Measurements from ENCODE around the gene EEF1G. TPM values are rescaled to one million over a fixed set of nuclear protein-coding genes. Genes with fewer than 3 reads are reported as not detected.
A peak's percentile ranks its signal among the peaks of the same experiment; 100 is the strongest.
"Not testable (repeated sequence)": the region's sequence is repeated elsewhere in the genome, so short reads cannot be mapped to it uniquely, and the experiment has no call there.

EEF1G gene
- polyA plus RNA-seq, 4 donors, result 1,909 to 2,321 (median 2,191) TPM

DNA sequence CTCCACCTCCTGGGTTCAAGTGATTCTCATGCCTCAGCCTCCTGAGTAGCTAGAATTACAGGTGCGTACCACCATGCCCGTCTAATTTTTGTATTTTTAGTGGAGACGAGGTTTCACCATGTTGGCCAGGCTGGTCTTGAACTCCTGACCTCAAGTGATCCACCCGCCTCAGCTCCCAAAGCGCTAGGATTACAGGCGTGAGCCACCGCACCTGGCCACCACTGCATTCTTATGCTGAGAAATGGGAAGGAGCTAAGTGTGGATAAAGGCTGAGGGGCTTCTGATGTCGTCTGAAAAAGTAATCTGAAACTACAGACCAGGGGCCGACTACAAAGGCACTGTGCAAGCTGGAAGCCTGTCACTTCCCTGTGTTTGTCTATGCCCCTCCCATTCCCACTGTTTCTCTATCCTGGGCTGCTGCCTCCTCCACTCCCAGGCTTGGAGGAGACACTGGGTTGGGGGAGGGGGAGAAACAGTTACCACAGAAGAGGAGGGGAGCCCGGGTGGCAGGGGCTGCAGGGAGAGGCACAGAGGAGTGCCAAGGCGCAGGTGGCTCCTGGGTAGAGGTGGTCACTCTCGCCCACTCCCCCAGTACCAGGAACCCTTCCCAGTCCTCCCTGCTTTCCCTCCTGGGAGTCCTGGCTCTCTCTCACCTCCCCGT, 30.9 kb upstream of the EEF1G start:
- no peak for DNase-seq (ENCODE audit: low read depth in 4 of 4, low spot score in 3 of 4)

DNA sequence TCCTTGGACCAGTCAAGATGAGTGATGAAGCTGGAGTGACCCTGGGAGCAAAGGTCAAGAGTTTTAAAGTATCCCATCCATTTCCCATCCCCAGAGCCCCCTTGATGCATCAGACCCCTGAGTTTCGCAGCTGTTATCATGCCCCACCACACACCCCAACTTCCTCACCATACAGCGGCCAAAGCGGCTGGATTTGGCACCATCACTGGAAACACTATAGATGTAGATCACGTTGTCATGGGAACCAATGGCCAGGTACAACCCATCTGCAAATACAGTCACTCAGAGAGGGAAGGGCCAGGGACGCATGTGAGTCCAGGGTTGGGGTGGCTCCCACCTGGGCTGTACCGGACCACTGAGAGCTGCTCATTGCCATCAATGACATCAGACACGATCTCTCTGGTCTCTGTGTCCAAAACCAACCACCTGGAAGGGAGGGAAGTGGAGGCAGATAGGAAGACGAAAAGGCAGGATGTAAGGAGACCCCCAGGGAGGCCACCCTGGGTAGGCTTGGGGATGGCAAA, 30.1 kb upstream of the EEF1G start:
- DNase-seq (ENCODE audit: low read depth in 4 of 4, low spot score in 3 of 4), result no peak

DNA sequence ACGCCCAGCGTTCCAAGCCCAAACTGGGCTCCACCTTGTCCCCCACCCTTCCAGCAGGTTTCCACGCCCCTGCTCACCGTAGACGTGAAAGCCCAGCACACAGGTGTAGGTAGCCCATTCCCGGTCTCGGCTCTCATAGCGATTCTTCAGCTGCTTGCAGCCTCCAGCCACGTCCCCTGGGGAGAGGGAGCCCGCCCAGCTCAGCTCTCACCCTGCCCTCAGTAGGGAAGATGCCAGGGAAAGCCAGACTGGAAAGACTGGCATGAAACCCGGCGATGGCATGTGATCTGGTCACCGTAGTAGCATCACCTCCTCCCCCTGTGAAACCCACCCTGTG, 29.3 kb upstream of the EEF1G start:
- DNase-seq (ENCODE audit: low read depth in 4 of 4, low spot score in 3 of 4), result no peak

DNA sequence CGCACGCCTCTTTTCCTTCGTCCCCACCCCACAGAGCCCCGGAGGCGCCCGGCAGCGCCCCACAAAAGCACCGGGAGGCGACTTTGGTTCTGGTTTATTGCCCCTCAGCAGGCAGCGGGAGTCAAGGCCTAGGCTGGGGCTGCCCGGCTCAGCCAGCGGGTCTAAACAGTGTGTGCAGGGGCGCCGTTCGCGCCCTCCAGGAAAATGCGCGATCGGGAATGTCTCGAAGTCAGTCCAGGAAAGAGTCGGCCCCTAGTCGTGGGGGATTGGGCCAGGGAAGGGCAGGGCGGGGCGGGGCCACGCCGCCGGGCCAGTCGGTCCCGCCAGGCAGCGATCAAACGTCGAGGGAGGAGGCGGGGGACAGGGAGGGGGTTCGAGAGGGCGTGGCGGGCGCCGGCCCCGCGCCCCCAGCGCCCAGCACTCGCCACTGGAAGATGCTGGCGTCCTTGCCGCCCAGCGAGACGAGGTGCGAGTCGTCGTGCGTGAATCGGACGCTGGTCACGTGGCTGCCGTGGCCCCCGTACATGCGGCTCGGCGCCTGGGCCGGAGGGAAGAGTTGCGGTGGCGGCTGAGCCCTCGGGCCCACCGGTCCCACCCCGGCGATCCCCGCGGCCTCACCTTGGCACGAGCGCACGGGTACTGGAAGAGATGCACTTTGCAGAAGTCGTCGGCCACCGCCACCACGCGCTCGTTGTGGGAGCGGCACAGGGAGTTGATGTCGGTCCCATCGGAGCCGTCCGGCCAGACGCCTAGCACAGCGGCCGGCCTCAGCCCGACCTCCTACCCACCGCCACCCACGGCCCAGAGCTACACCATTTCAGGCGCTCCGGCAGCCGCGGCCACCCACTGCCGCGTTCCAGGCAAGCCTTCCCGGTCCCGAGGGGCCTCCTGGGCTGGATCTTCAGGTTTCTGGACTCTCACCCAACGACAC, 28.7 kb upstream of the EEF1G start:
- no peak for DNase-seq (ENCODE audit: low read depth in 4 of 4, low spot score in 3 of 4)

DNA sequence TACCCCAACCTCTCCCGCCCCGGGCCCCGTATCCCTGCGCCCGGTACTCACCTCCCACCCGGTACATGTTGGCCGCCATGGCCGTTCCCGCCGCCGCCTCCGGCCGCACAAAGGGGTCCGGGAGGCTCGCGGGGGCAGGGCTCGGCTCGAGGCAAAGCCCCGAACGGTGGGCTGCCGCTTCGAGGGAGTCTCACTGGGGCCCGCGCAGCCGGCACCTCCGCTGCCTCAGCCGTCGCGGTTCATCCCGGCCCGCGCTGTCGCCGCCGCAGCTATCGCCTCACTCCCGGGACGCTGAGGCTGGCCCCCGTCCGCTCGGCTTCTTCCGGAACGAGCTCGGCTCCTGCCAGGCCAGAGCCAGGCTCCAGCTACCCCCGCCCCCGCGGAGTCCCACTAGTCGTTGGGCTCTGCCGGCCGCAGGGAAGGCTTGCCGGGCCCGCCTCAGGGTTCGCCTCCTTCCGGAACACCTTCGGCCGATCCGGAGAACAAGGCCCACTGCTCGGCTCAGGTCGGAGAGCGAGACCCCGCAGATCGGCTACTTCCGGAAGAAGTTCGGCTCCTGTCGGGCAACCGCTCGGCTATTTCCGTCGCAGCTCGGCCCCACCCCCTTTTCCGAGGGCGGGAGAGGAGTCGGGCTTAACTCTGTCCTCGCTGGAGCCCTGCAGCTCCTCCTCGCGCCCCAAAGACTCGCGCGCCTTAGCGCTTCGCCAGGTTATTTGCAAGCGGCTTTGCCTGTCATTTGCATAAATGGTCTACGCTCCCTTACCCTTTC, 27.9 kb upstream of the EEF1G start, which contains the start of gene MTA2:
Gene MTA2 (minus strand): TSS at position 494 of the 769 bp plus-strand sequence. CDS start 415 bp downstream, at position 79.
- peak; percentile 93 to 97 (median 95) for DNase-seq (ENCODE audit: low read depth in 4 of 4, low spot score in 3 of 4)

DNA sequence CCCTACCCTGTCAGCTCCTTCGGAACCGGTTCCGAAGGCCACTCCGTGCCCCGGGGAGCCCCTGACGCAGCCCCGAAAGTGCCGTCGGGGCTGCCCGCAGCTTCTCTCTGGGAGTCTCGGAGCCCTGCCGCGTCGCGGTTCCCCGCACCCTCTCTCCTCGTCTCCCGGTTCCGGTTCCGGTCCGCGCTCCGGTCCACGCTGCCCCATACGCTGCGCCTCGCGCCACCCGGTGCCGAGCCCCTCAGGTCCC, 27.4 kb upstream of the EEF1G start:
- no peak for DNase-seq (ENCODE audit: low read depth in 4 of 4, low spot score in 3 of 4)

DNA sequence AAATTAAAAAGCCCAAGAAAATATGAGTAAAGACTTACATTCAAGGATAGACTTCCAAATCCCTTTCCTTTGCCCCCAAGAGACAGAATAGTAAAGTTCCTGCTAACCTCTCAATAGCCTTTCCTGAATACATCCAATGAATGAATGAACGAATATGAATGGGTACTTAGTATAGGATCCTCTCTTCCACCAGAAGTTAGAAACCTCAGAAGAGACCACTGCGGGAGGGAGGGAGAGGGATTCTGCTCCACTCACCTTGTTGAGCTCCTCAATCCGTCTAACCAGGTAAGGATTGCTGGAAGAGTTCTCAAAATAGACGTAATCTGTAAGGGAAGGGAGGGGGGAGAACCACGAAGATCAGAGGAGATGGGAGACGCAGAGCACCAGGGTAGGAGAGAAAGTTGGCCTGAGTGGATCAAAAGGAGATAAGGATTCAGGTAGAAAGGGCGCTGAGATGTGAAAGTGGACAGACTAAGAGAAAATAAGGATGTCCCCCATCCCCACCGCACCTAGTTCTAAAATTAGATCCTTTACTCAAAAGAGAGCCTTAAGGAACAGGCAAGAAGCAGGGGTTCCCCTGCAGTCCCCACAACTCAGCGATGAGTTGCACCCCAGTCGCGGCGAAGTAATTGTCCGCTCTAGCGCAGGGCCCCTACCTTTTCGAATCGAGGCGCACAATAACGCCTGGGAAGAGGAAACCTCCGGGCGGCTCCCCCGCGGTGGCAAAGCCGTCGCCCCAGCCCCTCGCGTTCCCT, 26.9 kb upstream of the EEF1G start:
- no peak for DNase-seq (ENCODE audit: low read depth in 4 of 4, low spot score in 3 of 4)

DNA sequence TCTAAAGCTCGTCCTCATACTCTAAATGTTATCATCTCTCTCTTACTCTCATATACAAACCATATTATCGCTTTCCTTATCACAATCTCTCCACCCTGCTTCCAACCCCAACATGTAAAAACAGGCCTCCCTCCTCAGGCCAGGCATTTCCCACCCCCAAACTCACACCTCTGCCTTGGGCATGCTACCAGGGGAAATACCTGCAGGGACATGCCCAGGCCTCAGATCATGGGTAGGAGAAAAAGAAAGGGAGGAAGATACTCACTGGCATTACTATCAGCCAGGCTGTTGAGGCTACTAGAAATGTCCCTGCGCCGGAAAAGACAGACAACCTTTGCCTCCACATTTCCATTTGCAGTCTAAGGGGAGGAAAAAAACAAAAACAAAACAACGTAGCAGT, 26.2 kb upstream of the EEF1G start:
- DNase-seq (ENCODE audit: low read depth in 4 of 4, low spot score in 3 of 4), result no peak

DNA sequence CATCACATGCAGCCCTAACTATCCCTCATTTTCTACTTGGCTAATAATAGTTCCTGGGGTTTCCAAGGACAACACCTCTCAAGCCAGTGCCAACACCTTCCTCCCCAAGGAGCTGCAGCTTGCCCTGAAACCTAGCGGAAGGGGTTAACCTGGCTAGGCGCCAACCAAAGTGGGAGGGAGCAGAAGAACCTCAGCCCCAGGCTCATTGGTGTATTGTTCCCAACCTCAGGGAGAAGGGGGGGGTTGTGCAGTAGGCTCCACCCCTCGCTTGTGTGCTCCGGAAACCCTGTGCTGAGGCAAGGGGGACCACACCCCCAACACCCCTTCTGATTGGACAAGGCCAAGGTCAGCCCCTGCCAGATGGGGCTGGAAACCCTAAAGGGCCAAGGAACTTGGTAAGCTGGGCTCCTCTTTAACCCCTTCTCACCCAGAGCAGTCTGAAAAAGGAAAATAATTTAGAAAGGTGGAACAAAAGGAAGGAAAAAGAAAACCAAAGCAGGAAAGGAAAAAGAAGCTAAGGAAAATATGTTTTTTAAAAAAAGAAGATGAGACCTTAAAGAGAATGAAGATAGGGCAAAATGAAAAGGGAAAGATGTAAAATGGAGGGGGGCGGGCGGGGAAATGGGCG, 25.5 kb upstream of the EEF1G start:
- peak; percentile 81 to 92 (median 86) for DNase-seq (ENCODE audit: low read depth in 4 of 4, low spot score in 3 of 4)

DNA sequence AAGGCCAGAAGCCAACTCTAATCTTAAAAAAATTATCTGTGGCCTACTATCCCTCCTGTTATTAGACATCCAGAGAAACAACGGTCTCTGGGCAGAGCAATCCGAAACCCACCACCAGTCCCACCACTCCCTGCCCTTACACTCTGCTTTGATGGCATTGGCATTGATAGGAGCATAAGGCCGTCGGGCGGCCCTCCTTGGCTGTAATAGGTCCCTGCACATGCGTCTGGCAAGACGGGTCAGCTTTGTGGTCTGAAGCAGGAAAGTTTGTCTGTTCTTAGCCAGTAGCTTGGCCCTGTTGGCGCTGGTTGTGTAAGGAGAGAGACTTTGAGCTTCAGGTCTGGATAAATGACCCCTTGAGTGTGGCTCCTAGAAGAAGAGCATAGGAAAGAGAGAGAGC, 21.4 kb upstream of the EEF1G start:
- no peak for DNase-seq (ENCODE audit: low read depth in 4 of 4, low spot score in 3 of 4)

DNA sequence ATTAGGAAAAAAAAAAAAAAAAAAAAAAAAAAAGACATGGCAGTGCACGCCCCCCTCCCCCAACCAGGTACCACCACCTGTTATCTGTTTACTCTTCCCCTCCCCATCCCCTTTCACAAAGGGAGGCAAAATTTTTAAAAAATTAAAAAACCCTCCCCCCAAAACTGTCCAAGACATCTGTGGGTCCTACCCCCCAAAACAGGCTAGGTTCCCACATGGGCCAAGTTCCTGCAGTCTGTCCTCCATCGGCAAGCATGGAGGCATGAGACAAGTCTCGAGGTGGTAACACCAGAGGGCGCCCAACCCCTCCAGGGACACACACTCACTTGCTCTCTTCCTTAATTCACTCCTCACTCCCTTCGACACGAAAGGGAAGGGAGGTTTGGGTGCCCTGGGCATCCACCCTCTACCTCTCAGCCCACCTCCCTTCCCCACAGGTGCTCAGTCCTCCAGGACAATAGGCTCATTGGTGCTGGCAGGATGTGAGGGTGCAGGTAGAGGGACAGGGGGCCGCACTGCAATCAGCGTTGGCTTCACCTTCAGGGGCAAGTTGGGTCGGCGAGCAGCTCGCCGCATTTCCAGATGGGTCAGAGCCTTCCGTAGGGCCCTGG, 19.8 kb upstream of the EEF1G start:
- no peak for DNase-seq (ENCODE audit: low read depth in 4 of 4, low spot score in 3 of 4)

DNA sequence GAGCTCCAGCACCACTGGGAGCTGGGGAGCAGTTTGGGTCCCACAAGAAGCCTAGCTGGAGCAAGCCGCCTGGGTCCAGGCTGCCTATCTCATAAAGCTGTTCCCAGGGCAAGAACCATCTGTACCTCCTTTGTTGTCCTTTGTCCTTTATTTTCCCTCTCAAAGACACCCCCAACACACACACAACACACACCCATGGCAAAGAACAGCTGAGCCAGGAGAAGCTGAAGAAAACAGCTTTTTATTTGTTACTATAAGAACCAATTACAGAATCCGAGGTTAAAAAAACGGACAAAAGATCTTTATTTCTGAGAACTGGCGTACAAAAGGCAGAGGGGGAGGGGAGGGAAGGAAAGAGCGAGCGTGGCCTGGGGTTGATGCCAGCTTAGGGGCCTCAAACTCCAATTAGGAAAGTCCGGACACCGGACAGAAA, 19.3 kb upstream of the EEF1G start:
- DNase-seq (ENCODE audit: low read depth in 4 of 4, low spot score in 3 of 4), result no peak

DNA sequence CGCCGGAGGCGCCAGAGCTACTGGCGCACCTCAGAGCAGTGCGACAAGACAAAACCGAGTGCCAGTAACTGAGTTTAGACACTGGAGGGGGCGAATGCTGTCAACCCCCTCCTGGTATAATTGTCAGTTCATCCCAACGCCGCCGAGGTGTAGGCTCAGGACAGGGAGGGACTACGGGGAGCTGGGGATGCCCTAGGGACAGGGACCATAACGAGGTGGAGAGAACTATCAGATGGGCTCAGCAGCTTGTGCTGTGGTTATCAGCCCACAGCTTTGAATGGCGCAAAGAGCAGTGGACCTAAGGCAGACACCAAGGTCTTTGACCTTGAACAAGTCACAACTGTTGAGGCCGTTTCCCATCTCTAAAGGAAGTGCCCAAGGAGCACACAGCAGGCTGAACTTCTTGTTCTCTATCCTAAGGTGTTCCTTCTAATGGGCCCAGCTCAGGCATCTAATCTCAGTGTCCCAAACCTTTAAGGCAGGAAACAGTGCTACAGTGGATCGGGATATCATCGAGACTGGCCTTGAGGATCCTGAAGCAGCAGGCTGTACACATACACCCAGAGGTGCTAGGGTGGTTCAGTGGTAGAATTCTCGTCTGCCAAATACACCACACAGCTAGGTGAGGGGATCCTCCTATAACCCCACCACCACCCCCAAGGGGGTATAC, 18.6 kb upstream of the EEF1G start:
- DNase-seq (ENCODE audit: low read depth in 4 of 4, low spot score in 3 of 4), result no peak

DNA sequence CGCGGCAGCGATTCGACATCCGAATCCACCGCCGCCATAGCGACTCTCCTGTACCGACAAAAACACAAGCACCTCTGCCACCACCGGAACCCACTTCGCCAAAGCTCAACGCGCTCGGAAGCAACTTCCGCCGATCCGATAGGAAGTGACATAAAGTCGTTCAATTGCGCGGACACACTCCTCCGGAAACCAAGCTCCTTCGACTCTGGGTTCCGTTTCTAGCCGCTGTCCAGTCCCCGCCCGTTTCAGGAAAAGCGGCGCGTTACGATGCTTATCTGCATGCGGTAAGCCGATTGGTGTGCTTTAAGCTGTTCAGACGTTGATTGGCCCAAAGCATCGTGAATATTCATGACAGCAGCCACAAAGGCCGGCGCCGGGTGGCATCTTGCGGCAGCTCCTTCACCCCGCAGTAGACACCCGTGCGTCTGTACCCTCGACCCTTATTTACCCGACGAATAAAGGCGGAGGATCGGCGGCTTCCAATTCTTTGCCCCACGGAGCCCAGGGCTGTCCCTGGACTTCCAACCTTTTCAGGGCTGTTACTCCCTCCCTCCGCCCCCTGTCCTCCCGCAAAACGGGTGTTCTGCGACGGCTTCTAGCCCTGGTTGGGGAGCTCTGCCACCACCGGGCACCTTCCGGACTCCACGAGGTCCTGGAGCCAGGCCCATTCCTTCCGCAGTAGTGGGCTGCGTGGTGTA, 17.9 kb upstream of the EEF1G start, which contains the start of gene TUT1:
Gene TUT1 (minus strand): TSS at position 76 of the 698 bp plus-strand sequence. CDS start 38 bp downstream, at position 38.
- peak; percentile 95 to 99 (median 97) for DNase-seq (ENCODE audit: low read depth in 4 of 4, low spot score in 3 of 4)

DNA sequence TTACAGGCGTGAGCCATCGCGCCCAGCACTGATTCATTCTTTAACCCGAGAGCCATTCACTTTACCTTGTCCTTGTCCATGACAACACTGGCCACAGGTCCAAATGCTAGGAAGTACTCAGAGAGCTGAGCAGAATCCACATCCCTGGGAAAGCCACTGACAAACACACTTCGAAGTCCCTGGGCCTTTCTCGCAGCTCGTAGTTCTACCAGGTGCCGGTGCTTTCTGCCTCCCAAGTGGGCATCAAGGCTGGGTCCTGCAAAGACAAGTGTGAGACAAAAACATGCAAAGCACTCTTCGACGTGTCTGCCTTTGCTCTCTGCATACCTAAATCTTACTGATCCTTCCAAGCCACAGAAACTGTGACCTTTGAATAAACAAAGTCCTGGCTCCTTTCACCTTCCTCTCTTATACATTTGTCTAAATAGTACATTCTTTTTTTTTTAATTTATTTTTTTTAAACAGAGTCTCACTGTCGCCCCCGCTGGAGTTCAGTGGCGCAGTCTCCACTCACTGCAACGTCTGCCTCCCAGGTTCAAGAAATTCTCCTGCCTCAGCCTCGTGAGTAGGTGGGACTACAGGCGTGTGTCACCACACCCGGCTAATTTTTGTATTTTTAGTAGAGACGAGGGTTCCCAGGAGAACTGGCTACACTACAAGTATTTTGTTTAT, 15.4 kb upstream of the EEF1G start:
- no peak for DNase-seq (ENCODE audit: low read depth in 4 of 4, low spot score in 3 of 4)

DNA sequence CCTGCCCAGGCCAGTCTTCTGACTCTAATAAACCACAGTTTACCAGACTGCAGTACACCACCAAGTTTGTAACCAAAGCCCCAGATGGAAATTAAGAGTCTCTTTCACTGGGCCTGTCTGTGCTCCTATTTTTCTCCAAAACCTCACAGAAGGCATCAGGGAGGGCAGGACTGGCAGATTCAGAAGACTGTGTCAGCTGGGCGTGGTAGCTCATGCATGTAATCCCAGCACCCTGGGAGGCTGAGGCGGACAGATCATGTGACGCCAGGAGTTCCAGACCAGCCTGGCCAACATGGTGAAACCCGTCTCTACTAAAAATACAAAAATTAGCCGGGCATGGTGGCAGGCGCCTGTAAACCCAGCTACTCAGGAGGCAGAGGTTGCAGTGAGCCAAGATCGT, 11.7 kb upstream of the EEF1G start:
- not testable (repeated sequence) for DNase-seq (ENCODE audit: low read depth in 4 of 4, low spot score in 3 of 4)

DNA sequence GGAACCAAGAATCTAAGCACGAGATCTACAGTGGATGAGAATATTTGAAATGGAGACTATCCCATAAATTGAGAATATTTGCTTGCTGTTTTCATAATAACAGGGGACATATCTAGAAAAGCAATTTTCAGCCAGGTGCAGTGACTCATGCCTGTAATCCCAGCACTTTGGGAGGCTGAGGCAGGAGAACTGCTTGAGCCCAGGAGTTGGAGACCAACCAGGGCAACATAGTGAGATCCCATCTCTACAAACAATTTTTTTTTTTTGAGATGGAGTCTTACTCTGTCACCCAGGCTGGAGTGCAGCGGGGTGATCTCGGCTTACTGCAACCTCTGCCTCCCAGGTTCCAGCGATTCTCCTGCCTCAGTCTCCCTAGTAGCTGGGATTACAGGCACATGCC, 8.0 kb upstream of the EEF1G start:
- not testable (repeated sequence) for DNase-seq (ENCODE audit: low read depth in 4 of 4, low spot score in 3 of 4)
